Heart right ventricle (tissue), 16 donors: ENCODE data around the gene ZDHHC7. TPM values are rescaled to one million over a fixed set of nuclear protein-coding genes. Genes with fewer than 3 reads are reported as not detected.

Source experiments
- ATAC-seq, 8 donors: fragments of 200-7000 bp; cut with Tn5 transposase; one replicate each; pipeline ENCODE4 v1.9.1; 2020; ENCODE audit warnings: mild to moderate bottlenecking in 8 of 8, moderate library complexity in 8 of 8, moderate number of reproducible peaks in 1 of 8
- DNase-seq, 2 donors: peaks; one replicate each; pipeline ENCODE4 v3.0.0-alpha.2; 2020
- H3K27ac ChIP-seq, 10 donors: fragments of 200-600 bp; sonication (generic) in 2 of 10; one replicate each; pipeline versions ENCODE4 v1.5.0 to v1.8.0; 2020 to 2022; ENCODE audit warnings: mild to moderate bottlenecking in 3 of 10
- H3K27me3 ChIP-seq, 7 donors: fragments of 200-600 bp; one replicate each; pipeline ENCODE4 v1.8.0; 2021 to 2022; ENCODE audit warnings: mild to moderate bottlenecking in 2 of 7
- H3K36me3 ChIP-seq, 9 donors: fragments of 200-600 bp; sonication (generic) in 1 of 9; one replicate each; pipeline versions ENCODE4 v1.5.0 to v1.8.0; 2020 to 2022; ENCODE audit warnings: mild to moderate bottlenecking in 2 of 9
- H3K4me1 ChIP-seq, 9 donors: fragments of 200-600 bp; sonication (generic) in 1 of 9; one replicate each; pipeline versions ENCODE4 v1.5.0 to v1.8.0; 2020 to 2022; ENCODE audit warnings: mild to moderate bottlenecking in 4 of 9
- H3K4me3 ChIP-seq, 10 donors: fragments of 200-600 bp; sonication (generic) in 2 of 10; one replicate each; pipeline versions ENCODE4 v1.5.0 to v1.8.0; 2020 to 2022; ENCODE audit warnings: mild to moderate bottlenecking in 7 of 10, moderate library complexity in 2 of 10
- H3K9me3 ChIP-seq, 11 donors: fragments of 200-600 bp in 10 of 11; sonication (generic) in 2 of 11; one replicate each; pipeline versions ENCODE4 v1.5.0 to v1.8.0; 2013 to 2022; ENCODE audit warnings: mild to moderate bottlenecking in 2 of 11, control low read depth in 1 of 11, moderate library complexity in 1 of 11
- CTCF ChIP-seq, 9 donors: fragments of 200-600 bp; sonication (generic) in 2 of 9; IDR thresholded peaks; one replicate each; pipeline versions ENCODE4 v1.5.0 to v1.8.0; 2021 to 2022; ENCODE audit warnings: antibody characterized with exemption in 9 of 9, mild to moderate bottlenecking in 5 of 9, moderate library complexity in 1 of 9
- WGBS, 2 donors: extraction: QIAGEN DNeasy Blood & Tissue Kit; methylation state at CpG; one replicate each; pipeline ENCODE4 v1.1.7; 2013; ENCODE audit warnings: inconsistent platforms in 1 of 2; 5-methylcytosine and 5-hydroxymethylcytosine counted together
- intact Hi-C, 10 donors: fragments of 100-400 bp; cut with DNase I; formaldehyde crosslinking; loops; one replicate each; pipeline versions ENCODE4 v1.11.1 to v1.14.2; 2022
- polyA plus RNA-seq, 2 donors: library from polyadenylated mRNA; stranded (reverse); fragments of 200-250 nt; gene quantifications; one replicate each; pipeline ENCODE4 v1.2.3, GENCODE V29; 2013
- total RNA-seq, 10 donors: library from RNA; stranded (reverse); fragmentation: NEBNext Ultra II Directional in 3 of 10; extraction: Animal tissue kit (Norgen Biotek cat#: 25700) in 3 of 10; gene quantifications; one replicate each; pipeline versions ENCODE4 v1.2.1 to v1.2.4, GENCODE V29; 2021 to 2023
- donor health status: Arrhythmogenic right ventricular cardiomyopathy.
- donor health status: ischemic (EF 13 %, LVEDD 7.1; RV severe dilation, severe dysfunction).
- donor health status: healthy with polysubstance abuse.
- donor health status: DM: no; HTN: yes; CAD: no.
- donor health status: DM: no; HTN: no; CAD: no.
- donor health status: ischemic (EF 25% LVEDD 6.9; RV normal size, moderate dysfunction).
- donor health status: ischemic (EF 25% LVEDD 5.7; RV mildly dilated, moderate dysfunction).
- donor health status: healthy.
- donor health status: DM: yes; HTN: yes; CAD: no.
- donor health status: Ischemic cardiomyopathy.
- donor health status: ischemic (EF 35%, LVEDD 5.7; RV mildly dilated, moderate dysfunction).
- donor health status: nonischemic (EF 11% LVEDD 7.7; RV severe dilation, severe dysfunction).
- donor health status: DM: yes; HTN: yes; CAD: no.
- donor health status: PGD.
- donor health status: ischemic (EF 29% LVEDD 5.4; RV normal size, mild dysfunction).
- donor health status: nonischemic (EF 23%, LVEDD 6.1; RV moderate dilation, normal function).

Gene ZDHHC7
- total and polyA plus RNA-seq, 12 donors, result 15.1 to 55.5 (median 41.8) TPM

- no peaks in the 10 kb centered on the region for H3K9me3 ChIP-seq
- WGBS, 2 donors, result 81% methylated on average over 10 of the region's 10 CpGs
- intact Hi-C loops, result loop anchor here in 6 of 10 donors (5.0 kb wide), 2 partner anchors 193 to 198 kb away; no protein-coding TSS in a partner anchor
- no peaks in the 10 kb centered on the region for H3K27me3 ChIP-seq
- H3K36me3 ChIP-seq, result no peaks in the 10 kb centered on the region
- TF ChIP-seq CTCF (IDR thresholded peaks at IDR 0.05), result no peak
- peaks cover 3 to 24% (median 17%) of the 10 kb centered on the region in 9 donors for H3K4me1 ChIP-seq
- DNase-seq, result no peak
- H3K4me3 ChIP-seq, result no peak overlapping the region
- H3K27ac ChIP-seq, result no peak overlapping the region
- ATAC-seq, result no peak
Measured at GRCh38 chr16:84949772-84950436, 61.4 kb downstream of the ZDHHC7 start.

- peaks cover 3 to 24% (median 17%) of the 10 kb centered on the region in 9 donors for H3K4me1 ChIP-seq
- WGBS, 2 donors, result 76 to 83% methylated on average over 10 of the region's 10 CpGs
- H3K27me3 ChIP-seq, result no peaks in the 10 kb centered on the region
- H3K9me3 ChIP-seq, result no peaks in the 10 kb centered on the region
- DNase-seq (no peak), ATAC-seq (no peak)
- H3K27ac ChIP-seq, result no peak overlapping the region
- TF ChIP-seq CTCF (IDR thresholded peaks at IDR 0.05), result no peak
- intact Hi-C loops, result no loop called here
- no peak overlapping the region for H3K4me3 ChIP-seq
- no peaks in the 10 kb centered on the region for H3K36me3 ChIP-seq
Measured at GRCh38 chr16:84948851-84949610, 62.3 kb downstream of the ZDHHC7 start.

- intact Hi-C loops, result no loop called here
- Histone ChIP-seq H3K4me3 (no peak overlapping the region), H3K4me1 (peaks cover 3 to 19% (median 13%) of the 10 kb centered on the region in 9 donors), H3K36me3 (no peaks in the 10 kb centered on the region), H3K27ac (no peak overlapping the region), H3K27me3 (no peaks in the 10 kb centered on the region), H3K9me3 (no peaks in the 10 kb centered on the region)
- DNase-seq (no peak), ATAC-seq (no peak)
- TF ChIP-seq CTCF (IDR thresholded peaks at IDR 0.05), result no peak
- WGBS, 2 donors, result 87 to 91% methylated on average over 27 of the region's 27 CpGs
Measured at GRCh38 chr16:84947996-84948850, 63.1 kb downstream of the ZDHHC7 start.

GRCh38 chr16:84947022-84947421, 64.3 kb downstream of the ZDHHC7 start:
- H3K4me3 ChIP-seq, result no peak overlapping the region
- no peak for TF ChIP-seq CTCF (IDR thresholded peaks at IDR 0.05)
- no peak overlapping the region for H3K27ac ChIP-seq
- H3K4me1 ChIP-seq, result peaks cover 0 to 7% (median 1%) of the 10 kb centered on the region in 9 donors
- H3K36me3 ChIP-seq, result no peaks in the 10 kb centered on the region
- no peaks in the 10 kb centered on the region for H3K27me3 ChIP-seq
- DNase-seq (no peak), ATAC-seq (peak in 1 of 8 donors; percentile 47)
- H3K9me3 ChIP-seq, result no peaks in the 10 kb centered on the region
- 63 to 75% methylated on average over 9 of the region's 9 CpGs for WGBS, 2 donors
- intact Hi-C loops, result no loop called here
